Stimulated activated CD8-positive, alpha-beta memory T cell treated with anti-CD3 and anti-CD28 coated beads, Interleukin-7, amount 100 ng/mL, for 4 hours (primary cell): ENCODE measurements around the gene THSD4.

ENCODE experiments used
- DNase-seq, 2 donors: peaks; one replicate each; pipeline ENCODE4 v3.0.0-alpha.2; 2020; ENCODE audit warnings: low read depth in 2 of 2

The THSD4 gene

GRCh38 chr15:71495398-71495780 is 380.1 kb downstream of the THSD4 start:
- DNase-seq: no peak

DNA sequence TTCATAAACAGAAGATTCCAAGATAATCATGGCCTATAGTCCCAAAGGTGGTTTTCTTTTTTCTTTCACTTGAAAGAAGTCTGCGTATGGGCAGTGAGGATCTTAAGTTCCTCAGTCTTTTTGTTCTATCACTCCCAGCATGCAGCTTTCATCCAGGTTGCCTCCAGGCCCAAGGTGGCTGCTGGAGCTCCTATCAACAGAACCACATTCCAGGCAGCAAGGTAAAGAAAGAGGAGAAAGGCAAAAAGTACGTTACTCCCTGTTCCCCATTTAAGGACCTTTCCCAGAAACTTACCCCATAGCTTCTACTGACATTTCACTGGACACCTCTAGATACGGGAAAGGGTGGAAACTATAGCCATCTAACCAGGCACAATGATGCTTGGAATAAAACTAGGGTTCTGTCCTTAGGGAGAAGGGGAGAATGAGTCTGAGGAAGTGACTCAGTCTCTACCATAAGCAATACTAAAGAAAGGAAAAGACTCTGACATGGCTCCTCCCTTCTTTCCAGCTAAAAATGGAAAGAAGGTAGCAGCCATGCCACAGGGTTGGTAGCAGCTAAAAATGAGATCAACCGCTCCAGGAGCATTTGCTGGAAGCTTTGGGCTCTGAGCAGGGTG is 381.2 kb downstream of the THSD4 start:
- DNase-seq: no peak

GRCh38 chr15:71501344-71502076 is 386.2 kb downstream of the THSD4 start:
- DNase-seq: no peak

GRCh38 chr15:71502077-71502432 is 386.8 kb downstream of the THSD4 start:
- DNase-seq: no peak

- DNase-seq: no peak
These were observed 390.7 kb downstream of the THSD4 start for GRCh38 chr15:71505962-71506361.

GRCh38 chr15:71506946-71507345 is 391.7 kb downstream of the THSD4 start:
- no peak for DNase-seq

- DNase-seq: no peak
These were observed 392.9 kb downstream of the THSD4 start for GRCh38 chr15:71508081-71508682.

DNA sequence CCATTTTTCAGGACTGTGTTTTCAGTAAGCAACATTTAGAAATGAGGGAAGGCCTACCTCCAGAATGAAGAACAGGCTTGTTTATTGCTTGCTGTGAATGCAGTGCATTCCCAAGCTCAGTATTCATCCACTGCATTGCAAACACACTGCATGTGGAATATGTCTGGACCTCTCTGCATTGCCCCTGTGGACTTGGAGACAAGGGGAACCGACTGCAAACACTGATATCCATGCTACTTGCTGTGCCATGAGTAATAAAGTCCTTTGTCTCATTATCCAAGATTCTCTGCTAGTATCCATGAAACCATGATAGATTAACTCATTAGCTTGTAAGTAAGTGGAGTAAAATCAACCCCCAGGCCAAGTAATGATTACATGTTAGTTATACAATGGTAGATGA is 393.9 kb downstream of the THSD4 start:
- no peak for DNase-seq

DNA sequence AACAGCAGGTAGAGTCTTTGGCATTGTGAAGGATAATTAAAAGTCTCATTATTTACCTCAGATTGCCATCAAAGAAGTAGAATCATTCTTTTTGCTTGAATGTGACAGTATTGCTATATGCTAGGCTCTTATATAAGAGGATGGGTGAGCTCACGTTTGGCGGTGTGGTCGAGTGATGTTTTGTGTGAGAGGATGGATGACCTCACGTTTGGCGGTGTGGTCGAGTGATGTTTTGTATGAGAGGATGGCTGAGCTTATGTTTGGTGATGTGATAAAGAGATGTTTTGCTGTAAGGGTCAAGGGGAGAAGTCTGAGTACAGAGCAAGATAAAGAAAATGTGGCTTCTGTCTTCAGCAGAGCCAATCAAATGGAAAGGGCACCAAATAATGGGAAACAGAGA is 395.5 kb downstream of the THSD4 start:
- no peak for DNase-seq

DNA sequence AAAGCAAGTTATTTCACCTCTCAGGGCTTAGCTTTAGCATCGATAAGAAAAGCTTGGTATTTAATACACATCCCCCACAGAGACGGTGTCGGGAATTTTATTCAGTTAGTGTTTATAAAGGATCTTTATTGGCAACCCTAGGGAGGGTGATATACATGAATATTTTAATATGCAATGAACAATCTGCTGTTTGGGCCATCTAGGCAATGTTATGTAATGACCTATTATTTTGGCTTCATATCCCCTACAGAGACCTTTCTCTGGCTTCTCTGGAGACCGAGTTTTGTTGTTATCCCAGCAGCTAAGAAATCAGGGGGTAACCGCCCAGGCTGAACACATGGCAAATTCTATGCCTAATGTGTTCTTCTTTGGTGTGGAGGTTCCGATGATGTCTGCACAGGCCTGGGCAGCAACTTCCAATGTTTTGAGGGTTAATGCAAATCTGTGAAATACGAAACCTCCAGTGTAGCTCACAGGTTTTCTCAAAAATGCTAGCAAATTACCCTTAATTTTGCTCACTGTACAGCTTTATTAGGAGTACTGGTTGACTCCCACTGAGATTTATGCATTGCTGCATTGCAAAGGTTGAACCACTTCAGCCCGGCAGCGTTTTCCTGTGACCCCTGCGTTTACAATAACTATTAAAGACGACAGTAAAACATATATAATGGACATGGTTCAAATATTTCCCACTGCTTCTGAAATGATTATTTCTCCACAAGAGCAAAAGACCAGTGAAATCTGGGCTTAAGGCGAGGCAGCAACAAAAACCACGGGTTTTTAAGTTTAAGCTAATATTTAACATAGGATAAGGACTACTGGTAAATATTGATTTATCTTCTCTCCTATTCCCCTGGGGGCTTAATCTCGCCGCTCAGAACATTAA is 396.8 kb downstream of the THSD4 start:
- no peak for DNase-seq

DNA sequence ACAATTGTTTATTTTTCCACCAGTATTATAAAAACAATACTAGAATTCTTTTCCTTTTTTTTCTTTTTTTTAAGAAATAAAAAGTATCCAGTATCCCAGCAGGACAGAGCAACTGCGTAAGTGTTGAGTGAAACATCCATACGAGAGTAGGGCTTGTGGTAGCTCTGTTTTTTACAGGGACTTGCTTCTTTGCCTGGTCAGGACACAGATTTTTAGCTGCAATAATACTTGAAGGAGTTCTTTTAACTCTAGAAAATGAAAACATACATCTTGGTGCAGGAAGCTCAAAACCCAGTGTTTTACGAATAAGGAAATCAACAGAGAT is 397.4 kb downstream of the THSD4 start:
- DNase-seq: no peak

GRCh38 chr15:71515375-71516186 is 400.3 kb downstream of the THSD4 start:
- no peak for DNase-seq

DNA sequence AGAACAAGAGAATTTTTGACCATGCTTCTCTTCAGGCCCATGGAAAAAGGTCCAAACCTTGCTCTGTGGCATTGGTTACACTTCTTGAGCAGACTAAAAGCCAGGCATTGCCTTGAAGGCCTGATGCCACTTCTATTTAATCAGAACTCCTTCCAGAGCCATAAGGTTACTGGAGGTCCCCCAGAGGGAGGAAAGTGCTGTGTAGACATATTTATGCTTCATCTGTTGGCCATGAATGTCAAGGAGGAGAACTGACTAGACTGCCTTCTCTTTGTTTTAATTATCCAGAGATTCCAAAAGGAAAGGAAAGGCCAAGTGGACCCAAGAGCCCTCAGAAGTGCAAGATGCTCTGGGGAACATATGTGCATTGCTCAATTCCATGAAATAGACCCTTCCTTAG is 402.5 kb downstream of the THSD4 start:
- DNase-seq: no peak

GRCh38 chr15:71518661-71519060 is 403.4 kb downstream of the THSD4 start:
- DNase-seq: no peak

DNA sequence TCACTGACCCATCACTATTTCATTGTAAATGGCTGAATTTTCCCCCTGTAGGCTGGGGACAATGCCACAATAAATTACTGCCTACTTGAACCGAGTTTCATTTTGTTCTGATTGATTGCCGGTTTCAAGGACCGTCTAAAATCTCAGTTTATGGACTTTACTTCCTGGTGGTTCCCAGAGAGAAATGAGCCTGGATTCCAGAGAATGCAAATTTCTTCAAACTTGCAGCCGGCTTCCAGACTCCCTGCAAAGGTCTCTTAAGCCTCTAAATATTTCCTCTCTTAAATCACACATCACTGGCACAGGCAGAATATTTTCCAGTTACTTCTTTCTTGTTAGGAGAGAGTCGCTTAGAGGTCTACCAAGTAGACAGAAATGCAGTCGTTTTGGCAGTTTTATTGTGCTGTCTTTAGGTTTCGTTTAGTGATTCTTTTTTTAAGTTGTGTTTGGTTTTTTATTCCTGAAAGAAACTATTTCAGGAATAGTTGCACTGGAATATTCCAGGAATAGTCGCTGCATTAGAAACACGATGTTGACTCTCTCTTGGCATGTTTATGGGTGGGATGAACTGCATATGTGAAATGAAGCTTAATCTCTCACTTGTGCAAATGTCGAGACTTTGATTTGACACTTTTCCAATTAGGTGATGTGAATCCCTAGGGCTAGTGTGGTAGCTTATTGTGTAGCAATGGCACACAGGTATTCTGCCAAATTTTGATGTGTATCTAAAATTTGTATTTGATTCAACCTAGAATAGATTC is 411.0 kb downstream of the THSD4 start:
- DNase-seq: no peak

- DNase-seq: no peak
These were observed 414.1 kb downstream of the THSD4 start for GRCh38 chr15:71529361-71529760.

- no peak for DNase-seq
These were observed 414.8 kb downstream of the THSD4 start for GRCh38 chr15:71530116-71530515.

GRCh38 chr15:71532994-71533393 is 417.7 kb downstream of the THSD4 start:
- DNase-seq: no peak

- no peak for DNase-seq
These were observed 422.9 kb downstream of the THSD4 start for GRCh38 chr15:71538181-71538580.

- no peak for DNase-seq
These were observed 426.5 kb downstream of the THSD4 start for GRCh38 chr15:71541746-71542145.

DNA sequence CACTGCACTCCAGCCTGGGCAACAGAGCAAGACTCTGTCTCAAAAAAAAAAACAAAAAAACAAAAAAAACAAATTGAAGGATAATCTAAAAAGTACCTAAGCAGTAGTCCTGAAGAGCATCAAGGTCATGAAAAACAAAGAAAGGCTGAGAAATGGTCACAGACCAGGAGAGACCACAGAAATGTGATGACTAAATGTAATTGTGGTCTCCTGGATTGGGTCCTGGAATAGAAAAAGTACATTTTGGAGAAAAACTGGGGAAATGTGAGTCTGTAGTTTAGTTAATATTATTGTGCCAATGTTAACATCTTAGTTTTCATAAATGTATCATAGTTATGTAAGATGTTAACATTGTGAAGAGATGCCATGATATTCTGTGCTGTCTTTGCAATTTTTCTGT is 427.6 kb downstream of the THSD4 start:
- DNase-seq: no peak
